HCT116 (cell line): ENCODE results near the gene DAGLB.
"Not testable (repeated sequence)": the region's sequence is repeated elsewhere in the genome, so short reads cannot be mapped to it uniquely, and the experiment has no call there.

Experiments
- CBX3 ChIP-seq: IDR thresholded peaks from 2 replicates; pipeline ENCODE4 v1.6.1; 2012; ENCODE audit warnings: low read depth
- CEBPB ChIP-seq: IDR thresholded peaks from 2 replicates; pipeline ENCODE4 v1.6.1; 2012; ENCODE audit warnings: low read depth
- EGR1 ChIP-seq: IDR thresholded peaks from 2 replicates; pipeline ENCODE4 v1.6.1; 2012; ENCODE audit warnings: low read depth
- EZH2phosphoT487 ChIP-seq: fragments of 200-600 bp; IDR thresholded peaks from 2 replicates; pipeline ENCODE4 v1.6.1; 2018; ENCODE audit warnings: antibody characterized with exemption, borderline replicate concordance
- FOSL1 ChIP-seq: IDR thresholded peaks from 2 replicates; pipeline ENCODE4 v1.6.1; 2012; ENCODE audit warnings: low read depth
- POLR2A ChIP-seq: IDR thresholded peaks from 2 replicates; pipeline ENCODE4 v1.7.0; 2011; ENCODE audit warnings: borderline replicate concordance; ENCODE audit not compliant: insufficient read depth, insufficient read length; ENCODE audit errors: extremely low read depth
- POLR2AphosphoS5 ChIP-seq: IDR thresholded peaks from 2 replicates; pipeline ENCODE4 v1.6.1; 2011; ENCODE audit warnings: mild to moderate bottlenecking, low read depth, low read length, moderate library complexity
- SIN3A ChIP-seq: IDR thresholded peaks from 2 replicates; pipeline ENCODE4 v1.6.1; 2012; ENCODE audit warnings: low read depth
- SP1 ChIP-seq: IDR thresholded peaks from 2 replicates; pipeline ENCODE4 v1.6.1; 2012; ENCODE audit warnings: low read depth
- TF ChIP-seq, protein P1 (sequence below), 3 experiments: fragments of 200-600 bp in 1 of 3; sonication (generic) in 1 of 3; IDR thresholded peaks in 2 of 3; conservative IDR thresholded peaks in 1 of 3; 2 replicates each; pipeline ENCODE4 v1.5.1; 2012 to 2017; ENCODE audit warnings: low read depth in 2 of 3, low read length in 2 of 3, antibody characterized with exemption in 1 of 3, borderline replicate concordance in 1 of 3, control low read depth in 1 of 3, mild to moderate bottlenecking in 1 of 3, mixed read lengths in 1 of 3, mixed run types in 1 of 3, moderate library complexity in 1 of 3; ENCODE audit not compliant: insufficient read depth in 1 of 3
- TF ChIP-seq, protein P2 (sequence below): IDR thresholded peaks from 2 replicates; pipeline ENCODE4 v1.6.1; 2012

DNA sequence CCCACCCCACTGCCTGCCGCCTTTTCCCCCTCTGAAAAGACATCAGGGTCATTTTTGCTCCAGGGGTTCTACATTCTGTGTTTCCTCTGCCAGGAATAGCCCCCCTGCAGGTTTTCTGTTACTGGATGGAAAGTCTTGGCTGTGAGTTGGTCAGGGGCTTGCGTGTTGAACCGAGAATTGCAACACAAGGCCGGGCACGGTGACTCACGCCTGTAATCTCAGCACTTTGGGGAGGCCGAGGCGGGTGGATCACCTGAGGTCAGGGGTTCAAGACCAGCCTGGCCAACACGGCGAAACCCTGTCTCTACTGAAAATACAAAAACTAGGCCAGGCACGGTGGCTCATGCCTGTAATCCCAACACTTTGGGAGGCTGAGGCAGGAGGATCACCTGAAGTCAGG lies 2.1 kb upstream of the DAGLB start:
- not testable (repeated sequence) for TF ChIP-seq SIN3A, CEBPB, POLR2AphosphoS5, EZH2phosphoT487, EGR1, FOSL1, POLR2A, CBX3, SP1
- TF ChIP-seq, protein P1, sequence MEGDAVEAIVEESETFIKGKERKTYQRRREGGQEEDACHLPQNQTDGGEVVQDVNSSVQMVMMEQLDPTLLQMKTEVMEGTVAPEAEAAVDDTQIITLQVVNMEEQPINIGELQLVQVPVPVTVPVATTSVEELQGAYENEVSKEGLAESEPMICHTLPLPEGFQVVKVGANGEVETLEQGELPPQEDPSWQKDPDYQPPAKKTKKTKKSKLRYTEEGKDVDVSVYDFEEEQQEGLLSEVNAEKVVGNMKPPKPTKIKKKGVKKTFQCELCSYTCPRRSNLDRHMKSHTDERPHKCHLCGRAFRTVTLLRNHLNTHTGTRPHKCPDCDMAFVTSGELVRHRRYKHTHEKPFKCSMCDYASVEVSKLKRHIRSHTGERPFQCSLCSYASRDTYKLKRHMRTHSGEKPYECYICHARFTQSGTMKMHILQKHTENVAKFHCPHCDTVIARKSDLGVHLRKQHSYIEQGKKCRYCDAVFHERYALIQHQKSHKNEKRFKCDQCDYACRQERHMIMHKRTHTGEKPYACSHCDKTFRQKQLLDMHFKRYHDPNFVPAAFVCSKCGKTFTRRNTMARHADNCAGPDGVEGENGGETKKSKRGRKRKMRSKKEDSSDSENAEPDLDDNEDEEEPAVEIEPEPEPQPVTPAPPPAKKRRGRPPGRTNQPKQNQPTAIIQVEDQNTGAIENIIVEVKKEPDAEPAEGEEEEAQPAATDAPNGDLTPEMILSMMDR (IDR thresholded peaks at IDR 0.05 in 2 of 3, conservative IDR thresholded peaks at IDR 0.05 in 1 of 3; ENCODE audit: borderline replicate concordance in 1 of 3, insufficient read depth in 1 of 3, low read depth in 2 of 3, low read length in 2 of 3): not testable (repeated sequence)
- TF ChIP-seq, protein P2, sequence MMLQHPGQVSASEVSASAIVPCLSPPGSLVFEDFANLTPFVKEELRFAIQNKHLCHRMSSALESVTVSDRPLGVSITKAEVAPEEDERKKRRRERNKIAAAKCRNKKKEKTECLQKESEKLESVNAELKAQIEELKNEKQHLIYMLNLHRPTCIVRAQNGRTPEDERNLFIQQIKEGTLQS: not testable (repeated sequence)
